Measurements from ENCODE around the gene HEY2.
"Not testable (repeated sequence)": the region's sequence is repeated elsewhere in the genome, so short reads cannot be mapped to it uniquely, and the experiment has no call there.

Gene HEY2

GRCh38 chr6:125797120-125797885, 47.9 kb downstream of the HEY2 start:
- DNase-seq: no peak

DNA sequence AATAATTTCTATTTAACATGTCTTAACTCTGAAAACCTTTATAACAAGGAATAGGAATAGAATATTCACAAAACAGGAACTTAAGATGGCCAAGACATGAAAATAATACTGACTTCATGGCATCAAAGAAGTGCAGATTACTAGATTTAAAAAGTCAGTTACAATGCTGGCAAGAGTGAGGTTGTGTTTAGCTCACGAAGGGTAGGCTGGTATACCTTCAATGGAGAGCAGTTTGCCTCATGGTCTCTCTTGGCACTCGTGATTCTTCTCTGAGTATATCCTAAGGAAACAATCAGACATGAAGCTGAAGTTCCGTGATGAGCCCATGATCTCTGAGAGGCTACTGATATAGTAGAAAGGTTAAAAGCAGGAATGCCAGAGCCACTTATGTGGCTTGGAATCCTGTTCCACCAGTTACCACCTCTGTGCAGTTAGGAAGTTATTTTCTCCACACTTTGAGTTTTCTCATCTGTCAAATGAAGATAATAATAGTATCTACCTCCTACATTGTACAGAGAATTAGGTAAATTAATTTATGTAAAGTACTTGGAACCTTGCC, 48.5 kb downstream of the HEY2 start:
- no peak for DNase-seq

- DNase-seq: no peak
These were observed 49.5 kb downstream of the HEY2 start for GRCh38 chr6:125798734-125799508.

GRCh38 chr6:125802383-125802782, 53.0 kb downstream of the HEY2 start:
- peak in 1 of 5 experiments; percentile 44 for DNase-seq

GRCh38 chr6:125802943-125803377, 53.5 kb downstream of the HEY2 start:
- DNase-seq: peak in 1 of 5 experiments; percentile 78

- peak in 2 of 5 experiments; percentile 31 to 92 for DNase-seq
These were observed 54.8 kb downstream of the HEY2 start for GRCh38 chr6:125804264-125804663.

DNA sequence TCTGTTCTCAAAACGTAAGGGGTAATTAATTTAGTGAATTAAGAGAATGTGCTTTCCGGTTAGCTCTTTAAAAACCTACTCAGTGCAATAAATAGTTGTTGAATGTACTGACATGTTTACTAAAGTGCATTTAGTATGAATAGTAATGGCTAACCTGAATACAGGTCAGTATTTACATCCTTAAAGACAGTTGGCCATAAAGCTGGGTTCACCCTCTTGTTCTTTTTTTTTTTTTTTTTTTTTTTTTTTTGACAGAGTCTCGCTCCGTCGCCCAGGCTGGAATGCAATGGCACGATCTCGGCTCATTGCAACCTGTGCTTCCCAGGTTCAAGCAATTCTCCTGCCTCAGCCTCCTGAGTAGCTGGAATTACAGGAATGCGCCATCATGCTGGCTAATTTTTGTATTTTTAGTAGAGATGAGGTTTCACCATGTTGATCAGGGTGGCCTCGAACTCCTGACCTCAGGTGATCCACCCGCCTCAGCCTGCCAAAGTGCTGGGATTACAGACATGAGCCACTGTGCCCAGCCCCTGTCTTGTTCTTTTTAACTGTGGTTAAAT, 55.5 kb downstream of the HEY2 start:
- DNase-seq: not testable (repeated sequence)

DNA sequence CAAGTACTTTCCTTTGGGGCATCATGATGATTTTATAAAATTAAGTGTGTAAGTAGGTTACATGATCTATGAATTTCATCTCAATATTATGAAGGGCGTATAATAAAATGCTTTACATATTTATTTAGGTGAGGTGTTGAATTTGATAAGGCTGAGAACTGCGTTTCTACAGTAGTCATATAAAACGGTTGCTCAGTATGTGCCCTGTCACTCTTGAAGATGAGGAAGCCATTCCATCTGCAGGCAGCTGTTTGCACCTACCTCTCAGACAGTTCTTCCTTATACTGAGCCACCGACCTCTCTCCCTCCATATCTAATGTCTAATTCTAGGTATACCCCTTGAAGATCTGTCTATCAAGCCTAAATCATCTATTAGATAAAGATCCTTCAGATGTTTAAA, 57.4 kb downstream of the HEY2 start:
- no peak for DNase-seq

DNA sequence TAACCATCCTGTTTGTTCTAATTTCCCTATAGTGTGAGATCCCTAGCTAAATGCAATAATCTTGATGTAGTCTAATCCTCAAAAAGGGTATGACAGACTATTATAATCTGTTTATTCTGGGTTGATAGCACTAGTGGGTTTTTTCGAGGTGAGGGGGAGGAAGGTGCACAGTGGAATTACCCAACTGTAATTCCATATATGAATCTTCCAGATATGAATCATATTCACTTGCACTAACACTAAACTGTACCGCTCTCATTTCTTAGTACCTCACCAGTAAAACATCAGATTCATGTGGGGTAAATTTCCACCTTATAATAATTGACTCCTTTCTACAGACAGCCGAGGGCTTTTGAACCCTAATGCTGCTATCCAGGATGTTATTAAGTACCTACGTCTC, 57.9 kb downstream of the HEY2 start:
- peak in 1 of 5 experiments; percentile 72 for DNase-seq

DNA sequence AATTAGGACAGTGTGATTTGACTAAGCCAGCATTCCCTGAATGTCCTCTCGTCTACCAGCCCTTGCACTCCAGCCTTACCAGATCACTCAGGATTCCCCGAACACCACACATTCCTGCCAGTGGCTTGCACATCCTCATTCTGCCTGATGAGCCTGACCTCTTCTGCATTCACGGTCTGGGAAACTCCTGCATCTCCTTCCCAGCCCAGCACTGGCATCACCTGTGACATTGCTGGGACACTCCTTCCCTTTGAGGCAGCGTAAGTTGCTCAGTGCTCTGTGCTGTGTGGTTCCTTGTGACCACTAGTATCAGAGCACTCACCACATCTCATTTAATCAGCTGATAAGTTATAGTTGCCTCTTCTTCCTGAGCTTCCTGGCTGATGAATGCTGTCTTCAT, 58.6 kb downstream of the HEY2 start:
- DNase-seq: peak in 1 of 5 experiments; percentile 72

GRCh38 chr6:125808591-125808990, 59.2 kb downstream of the HEY2 start:
- no peak for DNase-seq

GRCh38 chr6:125809570-125810170, 60.2 kb downstream of the HEY2 start:
- no peak for DNase-seq

GRCh38 chr6:125810445-125810844, 61.0 kb downstream of the HEY2 start:
- DNase-seq: no peak

Measured in T-helper 2 cell (primary cell).